Measurements from ENCODE around the gene CEP68.

DNA sequence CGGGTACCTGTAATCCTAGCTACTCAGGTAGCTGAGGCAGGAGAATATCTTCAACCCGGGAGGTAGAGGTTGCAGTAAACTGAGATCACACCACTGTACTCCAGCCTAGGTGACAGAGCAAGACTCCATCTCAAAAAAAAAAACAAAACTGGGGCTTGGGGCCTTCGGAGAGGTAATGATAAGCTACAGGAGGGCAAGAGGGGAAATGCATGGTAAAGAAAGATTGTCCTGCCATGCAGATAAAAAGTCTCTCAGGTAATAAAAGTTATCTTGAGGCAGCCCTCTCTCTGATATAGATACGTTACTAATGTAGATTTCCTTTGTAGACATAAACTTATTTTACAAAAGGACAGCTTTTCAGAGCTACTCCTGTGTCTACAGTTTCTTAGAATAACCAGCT, 77.4 kb downstream of the CEP68 start:
- TF ChIP-seq, protein P1, sequence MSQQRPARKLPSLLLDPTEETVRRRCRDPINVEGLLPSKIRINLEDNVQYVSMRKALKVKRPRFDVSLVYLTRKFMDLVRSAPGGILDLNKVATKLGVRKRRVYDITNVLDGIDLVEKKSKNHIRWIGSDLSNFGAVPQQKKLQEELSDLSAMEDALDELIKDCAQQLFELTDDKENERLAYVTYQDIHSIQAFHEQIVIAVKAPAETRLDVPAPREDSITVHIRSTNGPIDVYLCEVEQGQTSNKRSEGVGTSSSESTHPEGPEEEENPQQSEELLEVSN (IDR thresholded peaks at IDR 0.05; ENCODE audit: borderline replicate concordance, low read depth), result no peak
- no peak for TF ChIP-seq KDM1A (IDR thresholded peaks at IDR 0.05; ENCODE audit: low read depth)

Data from A549 (cell line).